ENCODE data around the gene RAI2.
A peak's percentile ranks its signal among the peaks of the same experiment; 100 is the strongest.

The RAI2 gene

DNA sequence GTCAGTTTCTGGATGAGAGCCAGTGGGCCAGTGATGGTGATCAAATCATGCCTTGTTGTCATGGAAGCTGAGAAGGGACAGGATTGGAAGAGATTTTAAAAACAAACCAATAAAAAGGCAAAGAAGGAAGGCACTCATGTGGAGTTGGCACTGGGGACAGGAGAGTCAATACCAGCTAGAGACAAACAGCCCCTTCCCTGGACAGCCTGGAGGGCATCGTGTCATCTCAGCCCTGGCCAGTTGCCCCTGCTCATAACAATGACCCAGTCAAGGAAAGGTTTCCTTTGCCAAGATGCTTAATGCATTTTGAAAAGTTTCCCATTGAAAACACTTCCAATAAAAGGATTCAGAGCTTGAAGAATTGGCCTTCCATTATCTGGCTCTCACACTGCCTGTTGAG is 68.3 kb downstream of the RAI2 start:
- Histone ChIP-seq H3K4me3 (ENCODE audit: low read length, poor library complexity, severe bottlenecking) (no peak overlapping the region), H3K9me3 (ENCODE audit: insufficient read depth, low read depth, low read length) (no peaks in the 10 kb centered on the region), H3K36me3 (ENCODE audit: insufficient read depth, low read length) (no peaks in the 10 kb centered on the region), H3F3A (ENCODE audit: low read depth) (no peaks in the 10 kb centered on the region), H3K9ac (ENCODE audit: low read depth, low read length, poor library complexity, severe bottlenecking) (no peak overlapping the region), H3K9me2 (replicated peaks; ENCODE audit: low read depth, low read length) (no peaks in the 10 kb centered on the region), H3K4me1 (ENCODE audit: insufficient read depth, low read length, poor library complexity, severe bottlenecking) (no peaks in the 10 kb centered on the region), H3K4me2 (ENCODE audit: low read depth, low read length, poor library complexity, severe bottlenecking) (no peak overlapping the region), H3K27me3 (ENCODE audit: insufficient read depth, low read length, poor library complexity, severe bottlenecking) (no peaks in the 10 kb centered on the region), H3K79me2 (ENCODE audit: insufficient read depth, low read length) (no peaks in the 10 kb centered on the region), H2AFZ (ENCODE audit: low read length) (no peak overlapping the region), H4K20me1 (ENCODE audit: insufficient read depth, low read length, poor library complexity, severe bottlenecking) (no peaks in the 10 kb centered on the region)
- TF ChIP-seq, protein P1, sequence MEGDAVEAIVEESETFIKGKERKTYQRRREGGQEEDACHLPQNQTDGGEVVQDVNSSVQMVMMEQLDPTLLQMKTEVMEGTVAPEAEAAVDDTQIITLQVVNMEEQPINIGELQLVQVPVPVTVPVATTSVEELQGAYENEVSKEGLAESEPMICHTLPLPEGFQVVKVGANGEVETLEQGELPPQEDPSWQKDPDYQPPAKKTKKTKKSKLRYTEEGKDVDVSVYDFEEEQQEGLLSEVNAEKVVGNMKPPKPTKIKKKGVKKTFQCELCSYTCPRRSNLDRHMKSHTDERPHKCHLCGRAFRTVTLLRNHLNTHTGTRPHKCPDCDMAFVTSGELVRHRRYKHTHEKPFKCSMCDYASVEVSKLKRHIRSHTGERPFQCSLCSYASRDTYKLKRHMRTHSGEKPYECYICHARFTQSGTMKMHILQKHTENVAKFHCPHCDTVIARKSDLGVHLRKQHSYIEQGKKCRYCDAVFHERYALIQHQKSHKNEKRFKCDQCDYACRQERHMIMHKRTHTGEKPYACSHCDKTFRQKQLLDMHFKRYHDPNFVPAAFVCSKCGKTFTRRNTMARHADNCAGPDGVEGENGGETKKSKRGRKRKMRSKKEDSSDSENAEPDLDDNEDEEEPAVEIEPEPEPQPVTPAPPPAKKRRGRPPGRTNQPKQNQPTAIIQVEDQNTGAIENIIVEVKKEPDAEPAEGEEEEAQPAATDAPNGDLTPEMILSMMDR (conservative IDR thresholded peaks at IDR 0.05; ENCODE audit: low read length), result no peak
- no peak for TF ChIP-seq EZH2phosphoT487 (IDR thresholded peaks at IDR 0.05; ENCODE audit: borderline replicate concordance)

DNA sequence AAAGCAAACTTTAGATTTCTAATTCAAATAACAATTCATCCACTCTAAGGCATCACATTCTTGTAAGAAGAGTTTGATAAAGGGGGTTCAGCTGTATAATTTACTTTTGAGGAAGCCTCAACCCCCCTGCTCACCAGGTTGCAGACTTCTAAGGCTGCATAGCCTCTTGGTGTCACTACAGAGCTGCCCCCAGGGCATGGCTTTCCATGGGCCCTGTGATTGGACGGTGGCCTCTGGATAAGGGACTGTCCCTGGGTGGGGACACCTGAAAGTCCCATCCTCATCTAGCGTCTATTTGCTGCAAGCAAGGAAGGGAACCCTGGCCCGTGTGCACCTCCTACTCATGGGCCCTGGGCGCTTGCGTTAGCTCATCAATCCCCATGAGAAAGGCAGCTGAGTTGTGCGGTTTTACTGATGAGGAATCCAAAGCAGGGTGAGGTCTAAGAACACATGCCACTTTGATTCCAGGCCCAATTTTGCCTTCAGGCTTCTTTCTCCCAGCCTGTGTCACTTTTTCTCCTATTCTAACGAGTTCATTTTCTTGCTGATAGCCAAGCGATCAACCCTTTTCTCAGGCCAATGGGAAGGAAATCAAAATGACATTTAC is 72.0 kb downstream of the RAI2 start:
- H3K9me3 ChIP-seq (ENCODE audit: insufficient read depth, low read depth, low read length), result no peaks in the 10 kb centered on the region
- H3K79me2 ChIP-seq (ENCODE audit: insufficient read depth, low read length), result no peaks in the 10 kb centered on the region
- no peak overlapping the region for H2AFZ ChIP-seq (ENCODE audit: low read length)
- no peaks in the 10 kb centered on the region for H3K27me3 ChIP-seq (ENCODE audit: insufficient read depth, low read length, poor library complexity, severe bottlenecking)
- no peak overlapping the region for H3K4me3 ChIP-seq (ENCODE audit: low read length, poor library complexity, severe bottlenecking)
- H3K4me1 ChIP-seq (ENCODE audit: insufficient read depth, low read length, poor library complexity, severe bottlenecking), result no peaks in the 10 kb centered on the region
- no peak overlapping the region for H3K4me2 ChIP-seq (ENCODE audit: low read depth, low read length, poor library complexity, severe bottlenecking)
- no peak for TF ChIP-seq EZH2phosphoT487 (IDR thresholded peaks at IDR 0.05; ENCODE audit: borderline replicate concordance)
- TF ChIP-seq, protein P1 (conservative IDR thresholded peaks at IDR 0.05; ENCODE audit: low read length), result no peak
- H3F3A ChIP-seq (ENCODE audit: low read depth), result no peaks in the 10 kb centered on the region
- H3K9ac ChIP-seq (ENCODE audit: low read depth, low read length, poor library complexity, severe bottlenecking), result no peak overlapping the region
- H4K20me1 ChIP-seq (ENCODE audit: insufficient read depth, low read length, poor library complexity, severe bottlenecking), result no peaks in the 10 kb centered on the region
- no peaks in the 10 kb centered on the region for H3K36me3 ChIP-seq (ENCODE audit: insufficient read depth, low read length)
- no peaks in the 10 kb centered on the region for H3K9me2 ChIP-seq (replicated peaks; ENCODE audit: low read depth, low read length)

DNA sequence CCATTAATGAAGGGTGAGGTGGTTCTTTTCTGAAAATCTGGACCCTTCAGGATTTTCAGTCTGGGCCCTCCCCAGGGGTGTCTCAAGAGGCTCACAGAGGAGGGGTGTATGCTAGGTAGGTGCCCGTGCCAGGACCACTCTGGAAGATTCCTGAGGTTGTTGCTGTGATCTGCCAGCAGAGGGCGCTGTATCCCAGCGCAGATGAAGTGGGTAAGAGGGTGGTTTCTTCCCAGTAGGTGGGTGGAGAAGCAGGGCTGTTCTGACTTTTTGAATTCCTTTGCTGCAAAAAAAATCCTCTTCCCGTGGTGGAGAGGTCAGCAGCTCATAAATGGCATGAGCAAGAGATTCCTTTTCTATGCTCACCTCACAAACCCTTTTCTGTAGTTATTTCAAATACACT is 72.7 kb downstream of the RAI2 start:
- H3K4me2 ChIP-seq (ENCODE audit: low read depth, low read length, poor library complexity, severe bottlenecking), result no peak overlapping the region
- TF ChIP-seq, protein P1 (conservative IDR thresholded peaks at IDR 0.05; ENCODE audit: low read length), result peak; percentile 65
- TF ChIP-seq EZH2phosphoT487 (IDR thresholded peaks at IDR 0.05; ENCODE audit: borderline replicate concordance), result no peak
- H4K20me1 ChIP-seq (ENCODE audit: insufficient read depth, low read length, poor library complexity, severe bottlenecking), result no peaks in the 10 kb centered on the region

More for the DNA sequence above, 72.7 kb downstream of the RAI2 start:
- Histone ChIP-seq H3K9me2 (replicated peaks; ENCODE audit: low read depth, low read length) (no peaks in the 10 kb centered on the region), H3K4me1 (ENCODE audit: insufficient read depth, low read length, poor library complexity, severe bottlenecking) (no peaks in the 10 kb centered on the region), H3K4me3 (ENCODE audit: low read length, poor library complexity, severe bottlenecking) (no peak overlapping the region), H3K27me3 (ENCODE audit: insufficient read depth, low read length, poor library complexity, severe bottlenecking) (no peaks in the 10 kb centered on the region), H3K9me3 (ENCODE audit: insufficient read depth, low read depth, low read length) (no peaks in the 10 kb centered on the region), H2AFZ (ENCODE audit: low read length) (no peak overlapping the region), H3K9ac (ENCODE audit: low read depth, low read length, poor library complexity, severe bottlenecking) (no peak overlapping the region), H3F3A (ENCODE audit: low read depth) (no peaks in the 10 kb centered on the region), H3K36me3 (ENCODE audit: insufficient read depth, low read length) (no peaks in the 10 kb centered on the region), H3K79me2 (ENCODE audit: insufficient read depth, low read length) (no peaks in the 10 kb centered on the region)

All from Loucy (cell line).